ENCODE measurements around the gene SLC7A1. TPM values are rescaled to one million over a fixed set of nuclear protein-coding genes. Genes with fewer than 3 reads are reported as not detected.

SLC7A1 gene
- polyA plus RNA-seq, 1 donor = 14.6 TPM

- 17% methylated on average over 1 of the region's 8 CpGs for WGBS (ENCODE audit: insufficient coverage, low lambda C conversion rate)
Measured at GRCh38 chr13:29605860-29606526, 10.5 kb upstream of the SLC7A1 start.

DNA sequence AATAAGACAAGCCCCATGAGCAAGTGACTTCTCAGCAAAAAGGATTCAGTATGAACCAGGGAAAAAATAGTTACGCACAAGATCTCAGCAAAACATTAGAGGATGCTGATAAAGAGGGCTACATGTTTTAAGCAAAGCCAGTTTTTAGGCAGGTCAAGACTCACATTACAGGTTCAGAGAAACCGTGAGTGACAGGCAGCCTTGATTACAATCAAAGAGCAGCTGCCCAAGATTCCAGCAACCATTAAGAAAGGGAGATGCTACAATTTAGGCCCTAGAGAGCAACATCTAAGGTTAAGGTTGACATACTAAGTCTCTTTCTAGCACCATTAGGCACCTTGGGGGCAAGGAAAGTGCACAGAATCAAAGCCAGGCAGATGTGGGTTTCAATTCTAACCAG is 2.8 kb upstream of the SLC7A1 start:
- no peaks in the 10 kb centered on the region for H3K4me1 ChIP-seq (ENCODE audit: control insufficient read depth, insufficient read depth, low read length)
- H3K27ac ChIP-seq (ENCODE audit: low read length) = no peak overlapping the region
- H3K36me3 ChIP-seq (ENCODE audit: control insufficient read depth, insufficient read depth, low read length) = no peaks in the 10 kb centered on the region
- H3K4me3 ChIP-seq (ENCODE audit: low read length) = no peak overlapping the region
- no peak for DNase-seq
- H3K27me3 ChIP-seq (ENCODE audit: control insufficient read depth, insufficient read depth, low read length) = peaks cover 25% of the 10 kb centered on the region
- WGBS (ENCODE audit: insufficient coverage, low lambda C conversion rate) = no CpG with 5 or more reads among the region's 2 CpGs
- H3K9me3 ChIP-seq (ENCODE audit: control insufficient read depth, low read depth, low read length) = no peaks in the 10 kb centered on the region

More at GRCh38 chr13:29605860-29606526, 10.5 kb upstream of the SLC7A1 start:
- H3K27me3 ChIP-seq (ENCODE audit: control insufficient read depth, insufficient read depth, low read length) = peaks cover 21% of the 10 kb centered on the region
- H3K4me3 ChIP-seq (ENCODE audit: low read length) = no peak overlapping the region
- H3K36me3 ChIP-seq (ENCODE audit: control insufficient read depth, insufficient read depth, low read length) = no peaks in the 10 kb centered on the region
- no peaks in the 10 kb centered on the region for H3K4me1 ChIP-seq (ENCODE audit: control insufficient read depth, insufficient read depth, low read length)
- no peak for DNase-seq
- no peaks in the 10 kb centered on the region for H3K9me3 ChIP-seq (ENCODE audit: control insufficient read depth, low read depth, low read length)
- no peak overlapping the region for H3K27ac ChIP-seq (ENCODE audit: low read length)

GRCh38 chr13:29597706-29598105 is 2.2 kb upstream of the SLC7A1 start:
- H3K4me3 ChIP-seq (ENCODE audit: low read length) = no peak overlapping the region
- peaks cover 20% of the 10 kb centered on the region for H3K27me3 ChIP-seq (ENCODE audit: control insufficient read depth, insufficient read depth, low read length)
- no peaks in the 10 kb centered on the region for H3K9me3 ChIP-seq (ENCODE audit: control insufficient read depth, low read depth, low read length)
- no peaks in the 10 kb centered on the region for H3K4me1 ChIP-seq (ENCODE audit: control insufficient read depth, insufficient read depth, low read length)
- WGBS (ENCODE audit: insufficient coverage, low lambda C conversion rate) = no CpG with 5 or more reads among the region's 3 CpGs
- H3K36me3 ChIP-seq (ENCODE audit: control insufficient read depth, insufficient read depth, low read length) = no peaks in the 10 kb centered on the region
- H3K27ac ChIP-seq (ENCODE audit: low read length) = no peak overlapping the region
- DNase-seq = no peak

- Histone ChIP-seq H3K4me3 (ENCODE audit: low read length) (no peak overlapping the region), H3K36me3 (ENCODE audit: control insufficient read depth, insufficient read depth, low read length) (no peaks in the 10 kb centered on the region), H3K27me3 (ENCODE audit: control insufficient read depth, insufficient read depth, low read length) (peaks cover 20% of the 10 kb centered on the region), H3K27ac (ENCODE audit: low read length) (no peak overlapping the region), H3K4me1 (ENCODE audit: control insufficient read depth, insufficient read depth, low read length) (no peaks in the 10 kb centered on the region), H3K9me3 (ENCODE audit: control insufficient read depth, low read depth, low read length) (no peaks in the 10 kb centered on the region)
- DNase-seq = no peak
- WGBS (ENCODE audit: insufficient coverage, low lambda C conversion rate) = no CpG with 5 or more reads among the region's 10 CpGs
Measured at GRCh38 chr13:29597246-29597645, 1.8 kb upstream of the SLC7A1 start.

GRCh38 chr13:29596064-29596418 is 553 bp upstream of the SLC7A1 start:
- Histone ChIP-seq H3K36me3 (ENCODE audit: control insufficient read depth, insufficient read depth, low read length) (no peaks in the 10 kb centered on the region), H3K27me3 (ENCODE audit: control insufficient read depth, insufficient read depth, low read length) (peaks cover 12% of the 10 kb centered on the region), H3K9me3 (ENCODE audit: control insufficient read depth, low read depth, low read length) (no peaks in the 10 kb centered on the region), H3K4me3 (ENCODE audit: low read length) (peak overlapping the region; percentile 43), H3K27ac (ENCODE audit: low read length) (no peak overlapping the region), H3K4me1 (ENCODE audit: control insufficient read depth, insufficient read depth, low read length) (no peaks in the 10 kb centered on the region)
- no peak for DNase-seq
- 83% methylated on average over 1 of the region's 10 CpGs for WGBS (ENCODE audit: insufficient coverage, low lambda C conversion rate)

DNA sequence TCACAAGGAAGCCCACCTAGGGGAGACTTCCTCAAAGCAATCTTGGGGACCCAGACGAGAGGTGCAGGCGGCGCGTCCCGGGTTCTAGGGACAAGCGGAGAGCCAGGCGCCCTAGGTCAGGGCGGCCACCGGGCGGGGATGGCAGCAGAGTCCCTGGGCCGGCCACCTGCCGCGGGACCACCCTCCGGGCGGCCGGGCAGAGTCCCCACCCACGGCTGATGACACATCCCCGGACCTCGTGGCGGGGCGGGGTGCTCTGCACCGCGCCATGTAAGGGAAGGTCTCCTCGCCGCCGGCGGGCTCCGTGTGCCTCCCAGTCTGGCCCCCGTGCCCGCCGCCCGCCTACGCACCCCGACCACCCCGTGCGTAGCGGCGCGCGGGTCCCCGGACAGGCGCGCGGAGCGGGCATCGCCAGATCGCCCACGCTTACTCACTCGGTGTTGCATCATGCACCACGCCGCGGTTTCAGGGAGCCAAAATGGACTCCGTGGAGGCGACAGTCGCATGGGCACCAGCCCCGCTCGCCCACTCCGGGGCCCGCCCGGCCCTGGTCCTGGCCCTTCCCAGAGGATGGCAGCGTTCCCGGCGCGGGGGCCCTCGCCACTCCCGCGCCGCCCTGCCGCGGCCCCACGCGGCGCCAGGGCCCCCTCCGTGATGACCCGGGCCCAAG is 643 bp downstream of the SLC7A1 start:
- H3K27ac ChIP-seq (ENCODE audit: low read length) = peak overlapping the region; percentile 67
- peak overlapping the region; percentile 52 for H3K4me3 ChIP-seq (ENCODE audit: low read length)
- no peaks in the 10 kb centered on the region for H3K36me3 ChIP-seq (ENCODE audit: control insufficient read depth, insufficient read depth, low read length)
- peak; percentile 49 to 82 for DNase-seq
- H3K4me1 ChIP-seq (ENCODE audit: control insufficient read depth, insufficient read depth, low read length) = no peaks in the 10 kb centered on the region
- no peaks in the 10 kb centered on the region for H3K9me3 ChIP-seq (ENCODE audit: control insufficient read depth, low read depth, low read length)
- no CpG with 5 or more reads among the region's 75 CpGs for WGBS (ENCODE audit: insufficient coverage, low lambda C conversion rate)
- H3K27me3 ChIP-seq (ENCODE audit: control insufficient read depth, insufficient read depth, low read length) = peaks cover 12% of the 10 kb centered on the region

DNA sequence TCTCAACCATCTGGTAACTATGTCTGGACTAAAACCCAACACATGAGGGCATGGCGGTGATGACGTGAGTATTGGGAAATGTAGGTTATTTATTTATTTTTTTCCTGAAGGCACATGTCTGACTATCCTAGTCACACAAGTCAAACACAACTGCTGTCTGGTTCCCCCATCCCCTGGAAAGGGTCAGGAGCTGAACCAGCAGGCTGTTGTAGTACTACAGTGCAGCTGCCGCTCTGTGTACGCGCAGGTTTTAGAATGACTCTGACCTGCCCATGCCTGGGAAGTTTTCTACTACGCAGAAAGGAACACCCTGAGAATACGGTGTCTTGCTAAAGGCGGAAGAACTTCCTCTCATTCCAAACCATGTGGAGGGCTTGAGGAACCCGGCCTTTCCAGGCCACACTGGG is 1.2 kb downstream of the SLC7A1 start:
- H3K27me3 ChIP-seq (ENCODE audit: control insufficient read depth, insufficient read depth, low read length) = peaks cover 12% of the 10 kb centered on the region
- no peaks in the 10 kb centered on the region for H3K36me3 ChIP-seq (ENCODE audit: control insufficient read depth, insufficient read depth, low read length)
- H3K4me3 ChIP-seq (ENCODE audit: low read length) = peak overlapping the region; percentile 52
- H3K27ac ChIP-seq (ENCODE audit: low read length) = peak overlapping the region; percentile 67
- no peaks in the 10 kb centered on the region for H3K9me3 ChIP-seq (ENCODE audit: control insufficient read depth, low read depth, low read length)
- DNase-seq = peak; percentile 54 to 85
- no CpG with 5 or more reads among the region's 9 CpGs for WGBS (ENCODE audit: insufficient coverage, low lambda C conversion rate)
- H3K4me1 ChIP-seq (ENCODE audit: control insufficient read depth, insufficient read depth, low read length) = no peaks in the 10 kb centered on the region

DNA sequence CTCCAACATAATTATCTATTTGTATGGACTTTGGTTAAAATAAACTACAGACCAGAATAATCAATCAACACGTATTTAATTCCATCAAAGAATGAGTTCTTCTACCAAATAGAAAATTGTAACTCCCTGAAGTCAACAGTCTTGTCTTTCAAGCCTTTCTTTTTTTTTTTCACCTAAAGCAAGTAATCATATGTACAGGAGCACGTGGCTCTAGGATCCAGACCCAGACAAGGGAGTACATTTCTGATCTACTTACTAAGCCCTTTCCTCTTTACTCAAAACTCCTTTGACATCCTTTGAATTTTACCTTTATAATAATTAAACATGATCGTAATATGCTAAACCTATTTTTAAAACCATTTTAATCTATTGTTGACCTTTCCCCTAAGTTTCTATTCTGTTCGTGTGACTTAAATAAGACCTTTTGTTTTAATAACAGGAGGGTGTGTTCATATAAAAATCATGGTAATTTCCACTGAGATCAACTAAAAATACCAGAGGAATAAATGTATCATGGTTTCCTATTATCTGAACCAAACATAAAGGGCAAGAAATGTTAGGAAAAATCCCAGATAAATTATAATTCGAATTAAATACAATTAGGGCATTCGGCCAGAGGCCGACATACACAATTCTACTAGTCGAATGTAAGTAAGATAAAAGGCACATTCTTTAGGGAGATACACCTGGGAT is 1.7 kb downstream of the SLC7A1 start:
- Histone ChIP-seq H3K36me3 (ENCODE audit: control insufficient read depth, insufficient read depth, low read length) (no peaks in the 10 kb centered on the region), H3K4me3 (ENCODE audit: low read length) (peak overlapping the region; percentile 52), H3K4me1 (ENCODE audit: control insufficient read depth, insufficient read depth, low read length) (no peaks in the 10 kb centered on the region), H3K9me3 (ENCODE audit: control insufficient read depth, low read depth, low read length) (no peaks in the 10 kb centered on the region), H3K27ac (ENCODE audit: low read length) (no peak overlapping the region), H3K27me3 (ENCODE audit: control insufficient read depth, insufficient read depth, low read length) (peaks cover 12% of the 10 kb centered on the region)
- peak in 1 of 2 donors; percentile 12 for DNase-seq
- 72% methylated on average over 4 of the region's 8 CpGs for WGBS (ENCODE audit: insufficient coverage, low lambda C conversion rate)

DNA sequence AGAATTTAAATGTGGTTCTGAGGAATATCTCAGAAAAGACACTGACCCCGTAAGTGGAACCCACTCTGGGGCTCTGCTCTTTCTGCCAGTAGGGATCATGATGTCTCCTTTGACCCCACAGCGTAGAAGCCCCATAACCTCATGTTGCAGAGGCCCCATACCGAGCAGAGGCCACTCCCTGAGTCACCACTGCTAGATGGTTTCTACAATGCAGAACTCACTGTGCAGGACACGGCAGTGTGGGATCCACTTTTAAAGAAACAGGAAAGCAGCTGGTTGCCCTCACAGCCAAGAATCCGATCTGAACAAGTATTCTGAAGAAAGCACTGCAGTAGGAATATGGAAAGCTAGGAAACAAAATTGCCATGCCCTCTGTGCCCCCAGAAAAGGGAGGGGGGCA is 4.2 kb downstream of the SLC7A1 start:
- H3K4me3 ChIP-seq (ENCODE audit: low read length) = no peak overlapping the region
- peak in 1 of 2 donors; percentile 40 for DNase-seq
- no CpG with 5 or more reads among the region's 5 CpGs for WGBS (ENCODE audit: insufficient coverage, low lambda C conversion rate)
- H3K36me3 ChIP-seq (ENCODE audit: control insufficient read depth, insufficient read depth, low read length) = no peaks in the 10 kb centered on the region
- H3K4me1 ChIP-seq (ENCODE audit: control insufficient read depth, insufficient read depth, low read length) = no peaks in the 10 kb centered on the region
- peaks cover 1% of the 10 kb centered on the region for H3K27me3 ChIP-seq (ENCODE audit: control insufficient read depth, insufficient read depth, low read length)
- H3K9me3 ChIP-seq (ENCODE audit: control insufficient read depth, low read depth, low read length) = no peaks in the 10 kb centered on the region
- no peak overlapping the region for H3K27ac ChIP-seq (ENCODE audit: low read length)

DNA sequence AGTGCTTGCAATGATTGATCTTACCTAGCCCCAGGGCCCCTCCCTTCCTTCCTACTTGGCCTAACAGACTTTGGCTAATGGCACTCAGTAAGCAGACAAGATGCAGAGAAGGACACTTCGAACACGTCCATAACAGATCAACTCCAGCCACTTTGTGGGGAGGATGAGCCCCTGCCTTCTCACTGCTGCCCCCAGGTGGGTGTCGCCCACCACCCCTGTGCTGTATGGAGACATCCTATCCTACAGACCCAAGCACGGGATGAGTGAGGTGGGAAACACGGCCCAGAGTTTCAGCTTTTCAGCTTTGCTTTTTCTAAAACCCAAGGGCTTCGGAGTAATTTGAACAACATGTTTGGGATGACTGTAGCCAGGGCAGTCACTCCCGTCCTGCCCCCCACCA is 5.5 kb downstream of the SLC7A1 start:
- no peaks in the 10 kb centered on the region for H3K4me1 ChIP-seq (ENCODE audit: control insufficient read depth, insufficient read depth, low read length)
- WGBS (ENCODE audit: insufficient coverage, low lambda C conversion rate) = no CpG with 5 or more reads among the region's 7 CpGs
- H3K27me3 ChIP-seq (ENCODE audit: control insufficient read depth, insufficient read depth, low read length) = no peaks in the 10 kb centered on the region
- no peak overlapping the region for H3K4me3 ChIP-seq (ENCODE audit: low read length)
- H3K36me3 ChIP-seq (ENCODE audit: control insufficient read depth, insufficient read depth, low read length) = no peaks in the 10 kb centered on the region
- no peak for DNase-seq
- no peaks in the 10 kb centered on the region for H3K9me3 ChIP-seq (ENCODE audit: control insufficient read depth, low read depth, low read length)
- H3K27ac ChIP-seq (ENCODE audit: low read length) = no peak overlapping the region
